Activated T-helper 1 cell treated with anti-CD3 and anti-CD28 coated beads, Interleukin-12 subunit alpha, Interleukin-12 subunit beta, Interleukin-2, Interleukin-4 antibody, amounts not matched to agents 30 ng/mL and 10 ng/mL and 1 ng/mL, durations not matched to agents 14 hours and 24 hours and 36 hours (primary cell): ENCODE results near the gene ZNF324. TPM values are rescaled to one million over a fixed set of nuclear protein-coding genes. Genes with fewer than 3 reads are reported as not detected.

Experiments used
- DNase-seq: peaks from one replicate; pipeline ENCODE4 v3.0.0; 2021; ENCODE audit warnings: low spot score
- H3K27ac Mint-ChIP-seq: one replicate; pipeline ENCODE4 v1.8.0; 2021; ENCODE audit warnings: mild to moderate bottlenecking, mixed read lengths
- H3K27me3 Mint-ChIP-seq: one replicate; pipeline ENCODE4 v1.8.0; 2022; ENCODE audit warnings: mild to moderate bottlenecking, moderate library complexity, mixed read lengths; ENCODE audit not compliant: insufficient read depth
- H3K36me3 Mint-ChIP-seq: one replicate; pipeline ENCODE4 v1.8.0; 2021; ENCODE audit warnings: low read depth, mixed read lengths
- H3K4me1 Mint-ChIP-seq: one replicate; pipeline ENCODE4 v1.8.0; 2021; ENCODE audit warnings: low read depth, mixed read lengths
- H3K4me3 Mint-ChIP-seq: one replicate; pipeline ENCODE4 v1.8.0; 2021; ENCODE audit warnings: mild to moderate bottlenecking, moderate library complexity, mixed read lengths
- H3K9me3 Mint-ChIP-seq: one replicate; pipeline ENCODE4 v1.8.0; 2021; ENCODE audit warnings: mixed read lengths
- intact Hi-C: fragments of 100-400 bp; cut with micrococcal nuclease; formaldehyde crosslinking; loops from one replicate; pipeline ENCODE4 v1.15.1; 2024
- total RNA-seq: library from RNA; stranded (reverse); gene quantifications from 2 replicates; pipeline ENCODE4 v1.2.3, GENCODE V29; 2022

Gene ZNF324
- total RNA-seq, 1 donor from 2014 or later, result 12.8 TPM

- peaks cover 3% of the 10 kb centered on the region for H3K27me3 Mint-ChIP-seq
- H3K27ac Mint-ChIP-seq, result peak overlapping the region; percentile 89
- intact Hi-C loops, result loop anchor here (1.0 kb wide), 7 partner anchors 15 to 187 kb away; partner anchors contain the start of genes TRIM28 and ZNF446
- no peak for DNase-seq
- H3K36me3 Mint-ChIP-seq, result peaks cover 23% of the 10 kb centered on the region
- peaks cover 24% of the 10 kb centered on the region for H3K4me1 Mint-ChIP-seq
- H3K4me3 Mint-ChIP-seq, result peak overlapping the region; percentile 91
- H3K9me3 Mint-ChIP-seq, result no peaks in the 10 kb centered on the region
Measured at GRCh38 chr19:58514564-58515022, 47.7 kb downstream of the ZNF324 start.

DNA sequence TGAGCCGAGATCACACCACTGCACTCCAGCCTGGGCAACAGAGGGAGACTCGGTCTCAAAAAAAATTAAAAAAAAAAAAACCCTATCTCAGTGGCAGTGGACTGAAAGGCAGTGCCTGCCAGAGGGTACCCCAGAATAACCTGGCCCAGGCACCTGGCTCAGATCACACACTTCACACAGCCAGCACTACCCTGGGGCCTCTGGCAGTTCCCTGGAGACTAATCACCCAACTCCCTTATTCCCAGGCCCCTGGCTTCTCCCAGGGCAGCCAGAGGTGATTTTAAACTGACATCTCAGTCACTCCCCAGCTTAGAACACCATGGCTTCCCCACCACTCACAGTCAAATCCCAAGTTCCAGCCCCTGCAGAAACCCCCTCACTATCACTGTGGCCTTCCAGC, 48.4 kb downstream of the ZNF324 start:
- peak overlapping the region; percentile 91 for H3K4me3 Mint-ChIP-seq
- DNase-seq, result no peak
- intact Hi-C loops, result no loop called here
- H3K4me1 Mint-ChIP-seq, result peaks cover 30% of the 10 kb centered on the region
- no peaks in the 10 kb centered on the region for H3K9me3 Mint-ChIP-seq
- H3K36me3 Mint-ChIP-seq, result peaks cover 24% of the 10 kb centered on the region
- H3K27ac Mint-ChIP-seq, result peak overlapping the region; percentile 93
- H3K27me3 Mint-ChIP-seq, result peaks cover 3% of the 10 kb centered on the region

DNA sequence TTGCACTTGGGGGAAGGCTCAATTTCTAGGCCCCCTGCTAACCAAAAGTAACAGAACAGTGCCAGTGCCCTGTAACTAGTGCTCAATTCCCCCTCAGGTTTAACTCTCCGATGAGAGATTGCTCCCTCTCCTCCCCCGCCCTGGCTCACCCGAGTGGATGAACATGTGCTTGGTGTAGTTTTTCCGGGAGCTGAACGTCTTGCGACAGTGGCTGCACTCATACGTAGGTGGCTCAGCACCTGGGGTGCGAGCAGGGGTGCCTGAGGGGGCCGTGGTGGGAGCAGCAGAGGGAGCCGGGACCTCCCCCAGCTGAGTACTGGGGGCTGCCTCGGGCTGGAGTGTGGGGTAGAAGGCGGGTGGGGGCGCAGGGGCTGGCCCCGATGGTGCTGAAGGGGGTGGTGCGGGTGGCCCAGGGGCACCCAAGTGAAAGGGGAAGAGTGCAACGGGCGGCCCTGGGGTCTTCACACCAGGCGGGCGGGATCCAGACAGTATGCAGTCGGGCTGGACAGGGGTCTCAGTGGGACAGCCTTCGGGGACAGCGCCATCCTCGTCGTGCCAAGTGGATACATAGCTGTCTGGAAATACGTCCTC, 49.5 kb downstream of the ZNF324 start:
- peaks cover 34% of the 10 kb centered on the region for H3K4me1 Mint-ChIP-seq
- H3K27ac Mint-ChIP-seq, result peak overlapping the region; percentile 93
- no peak for DNase-seq
- peaks cover 26% of the 10 kb centered on the region for H3K36me3 Mint-ChIP-seq
- intact Hi-C loops, result no loop called here
- peaks cover 3% of the 10 kb centered on the region for H3K27me3 Mint-ChIP-seq
- peak overlapping the region; percentile 76 for H3K4me3 Mint-ChIP-seq
- H3K9me3 Mint-ChIP-seq, result no peaks in the 10 kb centered on the region

- Mint-ChIP-seq H3K4me3 (peak overlapping the region; percentile 22), H3K9me3 (no peaks in the 10 kb centered on the region), H3K4me1 (peaks cover 34% of the 10 kb centered on the region), H3K36me3 (peaks cover 26% of the 10 kb centered on the region), H3K27me3 (peaks cover 3% of the 10 kb centered on the region), H3K27ac (no peak overlapping the region)
- DNase-seq, result no peak
- intact Hi-C loops, result no loop called here
Measured at GRCh38 chr19:58516964-58517833, 50.3 kb downstream of the ZNF324 start.

- H3K27ac Mint-ChIP-seq, result peak overlapping the region; percentile 99
- peak overlapping the region; percentile 99 for H3K4me3 Mint-ChIP-seq
- peaks cover 34% of the 10 kb centered on the region for H3K4me1 Mint-ChIP-seq
- peaks cover 3% of the 10 kb centered on the region for H3K27me3 Mint-ChIP-seq
- H3K9me3 Mint-ChIP-seq, result no peaks in the 10 kb centered on the region
- peaks cover 26% of the 10 kb centered on the region for H3K36me3 Mint-ChIP-seq
- DNase-seq, result no peak
- intact Hi-C loops, result loop anchor here (1.0 to 2.0 kb wide), 13 partner anchors 19 to 300 kb away; partner anchors contain the start of genes ERVK3-1, MZF1, TRIM28 and UBE2M
Measured at GRCh38 chr19:58518256-58519086, 51.6 kb downstream of the ZNF324 start.

GRCh38 chr19:58519087-58519354, 52.1 kb downstream of the ZNF324 start:
- DNase-seq, result peak; percentile 42
- intact Hi-C loops, result loop anchor here (1.0 to 2.0 kb wide), 13 partner anchors 20 to 300 kb away; partner anchors contain the start of genes ERVK3-1, MZF1, TRIM28 and UBE2M
- Mint-ChIP-seq H3K27ac (peak overlapping the region; percentile 99), H3K4me3 (peak overlapping the region; percentile 99), H3K36me3 (peaks cover 25% of the 10 kb centered on the region), H3K27me3 (peaks cover 3% of the 10 kb centered on the region), H3K4me1 (peaks cover 34% of the 10 kb centered on the region), H3K9me3 (no peaks in the 10 kb centered on the region)

DNA sequence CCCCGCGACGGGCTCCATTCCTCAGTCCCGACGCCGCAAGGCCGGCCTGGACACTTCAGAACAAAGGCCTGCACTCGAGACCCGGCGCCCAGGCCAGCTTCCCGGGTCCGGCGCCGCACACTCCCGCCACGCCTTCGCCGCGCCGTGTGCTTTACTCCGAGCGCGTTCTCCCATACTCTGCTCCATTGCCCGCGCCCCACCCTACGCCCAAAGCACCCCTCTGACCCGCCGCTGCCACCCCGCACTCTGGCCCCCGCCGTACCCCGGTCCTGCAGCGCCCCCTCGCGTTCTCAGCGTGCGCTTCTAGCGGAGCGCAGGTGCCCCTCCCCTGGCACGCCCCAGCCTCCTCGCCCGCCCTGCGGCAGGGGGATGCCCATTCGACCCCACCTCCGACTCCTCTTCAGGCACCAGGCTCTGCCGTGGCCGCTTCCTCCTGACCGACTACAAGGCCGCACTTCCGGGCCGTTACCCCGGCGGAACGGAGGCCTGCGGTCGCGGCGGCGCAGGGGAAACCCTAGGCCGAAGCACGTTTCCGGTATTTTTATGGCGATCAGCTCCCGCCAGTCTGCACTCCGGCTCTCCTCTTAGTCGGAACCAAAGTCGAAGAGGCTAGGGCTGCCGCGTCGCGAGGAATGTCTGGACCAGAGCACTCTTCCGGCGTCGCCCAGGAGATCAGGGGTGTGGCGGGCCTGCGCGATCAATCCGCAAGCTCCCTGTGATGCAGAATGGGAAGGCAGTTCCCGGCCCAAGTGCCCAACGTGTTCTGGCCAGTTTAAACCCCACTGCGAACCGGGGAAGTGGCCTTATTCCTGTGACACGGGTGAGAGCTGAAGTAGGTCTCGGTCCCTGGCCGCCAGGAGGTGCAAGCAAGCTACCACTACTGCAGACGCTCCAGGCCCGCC, 52.7 kb downstream of the ZNF324 start, which contains the start of gene ZBTB45:
Gene ZBTB45 (minus strand): TSS at position 456 of the 902 bp plus-strand sequence. CDS start 2,137 bp downstream, outside the sequence.
- intact Hi-C loops, result loop anchor here (1.0 to 2.0 kb wide), 14 partner anchors 19 to 301 kb away; partner anchors contain the start of genes ERVK3-1, MZF1, TRIM28 and UBE2M
- Mint-ChIP-seq H3K27me3 (peaks cover 3% of the 10 kb centered on the region), H3K9me3 (no peaks in the 10 kb centered on the region), H3K36me3 (peaks cover 24% of the 10 kb centered on the region), H3K4me3 (peak within 1 kb of the TSS; percentile 99), H3K27ac (peak within 1 kb of the TSS; percentile 99), H3K4me1 (peaks cover 34% of the 10 kb centered on the region)
- peak; percentile 91 for DNase-seq

DNA sequence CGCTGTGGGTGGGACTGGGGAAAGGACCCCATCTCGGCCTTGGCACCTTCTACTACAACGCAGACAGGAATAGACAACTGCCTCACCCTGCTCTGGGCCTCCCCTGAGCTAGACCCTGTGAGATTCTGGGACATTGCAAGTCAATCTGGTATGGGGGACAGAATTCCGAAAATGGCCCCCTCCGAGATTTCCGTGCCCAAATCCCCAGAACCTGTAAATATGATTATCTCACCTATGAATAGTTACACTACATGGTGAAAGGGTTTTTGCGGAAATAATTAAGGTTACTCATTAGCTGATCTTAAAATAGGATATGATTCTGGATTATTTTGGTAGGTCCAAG, 53.3 kb downstream of the ZNF324 start:
- Mint-ChIP-seq H3K36me3 (peaks cover 21% of the 10 kb centered on the region), H3K9me3 (no peaks in the 10 kb centered on the region), H3K4me1 (peaks cover 33% of the 10 kb centered on the region), H3K4me3 (peak overlapping the region; percentile 99), H3K27ac (peak overlapping the region; percentile 99), H3K27me3 (peaks cover 3% of the 10 kb centered on the region)
- no peak for DNase-seq
- intact Hi-C loops, result loop anchor here (1.0 kb wide), 1 partner anchor 18 kb away; no protein-coding TSS in a partner anchor

DNA sequence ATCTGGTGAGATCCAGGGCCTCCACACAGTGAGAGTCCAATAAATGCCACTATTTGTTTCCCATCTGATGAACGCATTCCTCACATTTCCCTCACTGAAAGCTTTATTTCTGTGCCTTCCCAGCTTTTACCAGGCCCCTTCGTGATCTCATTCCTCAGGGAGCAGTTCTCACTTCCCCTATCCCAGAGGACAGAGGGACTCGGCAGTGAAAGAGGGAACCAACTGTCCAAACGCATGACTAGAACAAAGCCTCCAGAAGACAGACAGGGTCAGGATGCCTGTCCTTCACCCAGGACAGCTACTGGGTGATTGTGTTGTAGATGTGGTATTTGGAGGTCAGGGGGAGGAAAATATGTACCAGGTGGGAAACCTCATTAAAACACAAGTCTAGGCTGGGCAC, 54.8 kb downstream of the ZNF324 start:
- Mint-ChIP-seq H3K4me3 (peak overlapping the region; percentile 48), H3K9me3 (no peaks in the 10 kb centered on the region), H3K4me1 (peaks cover 26% of the 10 kb centered on the region), H3K27ac (peak overlapping the region; percentile 4), H3K36me3 (peaks cover 10% of the 10 kb centered on the region), H3K27me3 (peaks cover 3% of the 10 kb centered on the region)
- DNase-seq, result no peak
- intact Hi-C loops, result no loop called here

DNA sequence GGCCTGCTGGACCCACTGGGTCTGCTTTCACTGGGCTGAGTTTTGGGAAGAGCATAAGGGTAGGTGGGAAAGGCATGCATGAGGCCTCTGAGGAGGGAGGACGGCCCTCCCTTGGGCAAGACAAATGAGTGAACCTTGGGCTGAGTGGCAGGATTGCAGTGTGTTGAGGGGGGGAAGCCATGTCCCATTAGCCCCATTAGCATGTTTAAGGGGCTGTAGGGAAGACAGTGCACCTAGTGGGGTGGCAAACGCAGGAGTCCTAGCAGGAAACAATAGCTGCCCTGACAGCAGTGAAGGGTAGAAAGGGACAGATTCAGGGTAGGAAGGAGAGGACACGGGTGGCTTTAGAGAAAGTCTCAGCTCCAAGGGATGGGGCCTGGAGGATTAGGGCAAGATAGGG, 55.8 kb downstream of the ZNF324 start:
- no peak for DNase-seq
- Mint-ChIP-seq H3K27me3 (peaks cover 4% of the 10 kb centered on the region), H3K4me3 (no peak overlapping the region), H3K36me3 (peaks cover 10% of the 10 kb centered on the region), H3K9me3 (no peaks in the 10 kb centered on the region), H3K4me1 (peaks cover 26% of the 10 kb centered on the region), H3K27ac (no peak overlapping the region)
- intact Hi-C loops, result no loop called here
